HG03139 (cell line): ENCODE measurements around the gene TMC1.

Experiments
- ATAC-seq: cut with Tn5 transposase; IDR thresholded peaks from one replicate; pipeline ENCODE4 v1.9.1; 2021; ENCODE audit not compliant: unreplicated experiment

TMC1 gene

GRCh38 chr9:72600671-72601070 is 79.3 kb downstream of the TMC1 start:
- ATAC-seq: no peak

- ATAC-seq: no peak
Observed at GRCh38 chr9:72601615-72602014, 80.2 kb downstream of the TMC1 start.

GRCh38 chr9:72612449-72612848 is 91.0 kb downstream of the TMC1 start:
- ATAC-seq: no peak

- ATAC-seq: no peak
Observed at GRCh38 chr9:72614067-72614466, 92.7 kb downstream of the TMC1 start.

GRCh38 chr9:72615931-72616330 is 94.5 kb downstream of the TMC1 start:
- no peak for ATAC-seq

- ATAC-seq: no peak
Observed at GRCh38 chr9:72618811-72619210, 97.4 kb downstream of the TMC1 start.

GRCh38 chr9:72622186-72622585 is 100.8 kb downstream of the TMC1 start:
- no peak for ATAC-seq

- ATAC-seq: no peak
Observed at GRCh38 chr9:72623156-72623555, 101.7 kb downstream of the TMC1 start.

- ATAC-seq: no peak
Observed at GRCh38 chr9:72627147-72627546, 105.7 kb downstream of the TMC1 start.

GRCh38 chr9:72627956-72628540 is 106.6 kb downstream of the TMC1 start:
- ATAC-seq: no peak

GRCh38 chr9:72633966-72634365 is 112.6 kb downstream of the TMC1 start:
- no peak for ATAC-seq

- ATAC-seq: no peak
Observed at GRCh38 chr9:72635197-72635596, 113.8 kb downstream of the TMC1 start.

- no peak for ATAC-seq
Observed at GRCh38 chr9:72636621-72637020, 115.2 kb downstream of the TMC1 start.

- ATAC-seq: no peak
Observed at GRCh38 chr9:72643651-72644050, 122.2 kb downstream of the TMC1 start.

- ATAC-seq: no peak
Observed at GRCh38 chr9:72646061-72646460, 124.7 kb downstream of the TMC1 start.

GRCh38 chr9:72648324-72649126 is 127.1 kb downstream of the TMC1 start:
- ATAC-seq: no peak

- no peak for ATAC-seq
Observed at GRCh38 chr9:72649127-72649442, 127.7 kb downstream of the TMC1 start.

- ATAC-seq: no peak
Observed at GRCh38 chr9:72650206-72650605, 128.8 kb downstream of the TMC1 start.

GRCh38 chr9:72656021-72656420 is 134.6 kb downstream of the TMC1 start:
- ATAC-seq: no peak

- no peak for ATAC-seq
Observed at GRCh38 chr9:72657023-72657422, 135.6 kb downstream of the TMC1 start.

- no peak for ATAC-seq
Observed at GRCh38 chr9:72658703-72659102, 137.3 kb downstream of the TMC1 start.

GRCh38 chr9:72661401-72662135 is 140.2 kb downstream of the TMC1 start:
- no peak for ATAC-seq
